ENCODE results near the gene TEKTIP1.

TEKTIP1 gene

DNA sequence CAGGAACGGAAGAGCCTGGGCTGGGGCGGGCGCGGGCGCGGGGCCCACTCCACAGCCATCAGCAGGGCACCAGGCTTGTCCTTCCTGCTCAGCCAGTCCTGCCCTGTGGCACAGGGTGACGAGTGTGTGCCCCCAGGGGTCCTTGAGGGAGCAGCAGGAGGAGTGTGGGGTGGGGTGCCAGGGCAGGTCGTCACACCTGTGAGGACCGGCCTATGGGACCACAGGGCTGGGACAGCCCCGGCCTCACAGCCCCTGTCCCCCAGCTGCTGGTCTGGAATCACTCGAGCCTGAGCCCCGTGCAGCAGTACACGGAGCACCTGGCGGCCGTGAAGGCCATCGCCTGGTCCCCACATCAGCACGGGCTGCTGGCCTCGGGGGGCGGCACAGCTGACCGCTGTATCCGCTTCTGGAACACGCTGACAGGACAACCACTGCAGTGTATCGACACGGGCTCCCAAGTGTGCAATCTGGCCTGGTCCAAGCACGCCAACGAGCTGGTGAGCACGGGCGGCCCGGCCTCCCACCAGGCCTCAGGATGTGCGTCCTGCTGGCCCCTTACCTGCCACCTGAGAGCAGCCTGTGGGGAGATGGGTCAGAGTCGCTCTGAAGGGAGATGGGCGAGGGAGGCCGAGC lies 6.7 kb upstream of the TEKTIP1 start:
- TF ChIP-seq, protein P1, sequence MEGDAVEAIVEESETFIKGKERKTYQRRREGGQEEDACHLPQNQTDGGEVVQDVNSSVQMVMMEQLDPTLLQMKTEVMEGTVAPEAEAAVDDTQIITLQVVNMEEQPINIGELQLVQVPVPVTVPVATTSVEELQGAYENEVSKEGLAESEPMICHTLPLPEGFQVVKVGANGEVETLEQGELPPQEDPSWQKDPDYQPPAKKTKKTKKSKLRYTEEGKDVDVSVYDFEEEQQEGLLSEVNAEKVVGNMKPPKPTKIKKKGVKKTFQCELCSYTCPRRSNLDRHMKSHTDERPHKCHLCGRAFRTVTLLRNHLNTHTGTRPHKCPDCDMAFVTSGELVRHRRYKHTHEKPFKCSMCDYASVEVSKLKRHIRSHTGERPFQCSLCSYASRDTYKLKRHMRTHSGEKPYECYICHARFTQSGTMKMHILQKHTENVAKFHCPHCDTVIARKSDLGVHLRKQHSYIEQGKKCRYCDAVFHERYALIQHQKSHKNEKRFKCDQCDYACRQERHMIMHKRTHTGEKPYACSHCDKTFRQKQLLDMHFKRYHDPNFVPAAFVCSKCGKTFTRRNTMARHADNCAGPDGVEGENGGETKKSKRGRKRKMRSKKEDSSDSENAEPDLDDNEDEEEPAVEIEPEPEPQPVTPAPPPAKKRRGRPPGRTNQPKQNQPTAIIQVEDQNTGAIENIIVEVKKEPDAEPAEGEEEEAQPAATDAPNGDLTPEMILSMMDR (conservative IDR thresholded peaks at IDR 0.05; ENCODE audit: low read depth, low read length): no peak
- H3K4me3 ChIP-seq (ENCODE audit: low read length): no peak overlapping the region
- no peak for DNase-seq (ENCODE audit: low read depth)

GRCh38 chr19:3533033-3533432 lies 5.9 kb upstream of the TEKTIP1 start:
- no peak overlapping the region for H3K4me3 ChIP-seq (ENCODE audit: low read length)
- DNase-seq (ENCODE audit: low read depth): no peak
- TF ChIP-seq, protein P1 (conservative IDR thresholded peaks at IDR 0.05; ENCODE audit: low read depth, low read length): no peak

DNA sequence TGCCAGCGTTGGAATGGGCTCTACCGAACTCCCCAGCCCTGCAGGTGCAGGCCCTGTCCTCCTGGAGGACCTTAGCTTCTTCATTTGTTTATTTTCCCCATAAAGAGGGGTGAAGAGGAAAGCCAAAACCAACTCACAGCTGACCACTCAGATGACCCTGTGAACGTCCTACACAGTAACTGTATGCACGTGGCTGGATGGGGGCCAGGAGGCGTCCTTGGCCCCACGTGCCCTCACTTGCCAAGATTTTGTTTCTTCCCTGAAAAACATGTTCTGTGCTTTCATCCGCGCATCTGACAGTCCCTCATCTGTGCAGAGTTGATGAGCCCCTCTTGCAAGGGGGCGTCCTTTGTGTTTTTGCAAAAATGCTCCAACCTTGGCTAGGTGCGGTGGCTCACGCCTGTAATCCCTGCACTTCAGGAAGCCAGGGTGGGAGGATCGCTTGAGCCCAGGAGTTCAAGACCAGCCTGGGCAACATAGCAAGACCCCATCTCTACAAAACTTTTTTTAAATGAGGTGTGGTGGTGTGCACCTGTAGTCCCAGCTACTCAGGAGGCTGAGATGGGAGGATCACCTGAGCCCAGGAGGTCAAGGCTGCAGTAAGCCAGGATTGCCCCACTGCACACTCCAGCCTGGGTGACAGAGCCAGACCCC lies 5.3 kb upstream of the TEKTIP1 start:
- TF ChIP-seq, protein P1 (conservative IDR thresholded peaks at IDR 0.05; ENCODE audit: low read depth, low read length): no peak
- no peak for DNase-seq (ENCODE audit: low read depth)
- no peak overlapping the region for H3K4me3 ChIP-seq (ENCODE audit: low read length)

GRCh38 chr19:3534375-3535234 lies 4.4 kb upstream of the TEKTIP1 start:
- no peak for DNase-seq (ENCODE audit: low read depth)
- TF ChIP-seq, protein P1 (conservative IDR thresholded peaks at IDR 0.05; ENCODE audit: low read depth, low read length): no peak
- no peak overlapping the region for H3K4me3 ChIP-seq (ENCODE audit: low read length)

GRCh38 chr19:3535235-3535535 lies 3.8 kb upstream of the TEKTIP1 start:
- no peak overlapping the region for H3K4me3 ChIP-seq (ENCODE audit: low read length)
- TF ChIP-seq, protein P1 (conservative IDR thresholded peaks at IDR 0.05; ENCODE audit: low read depth, low read length): no peak
- DNase-seq (ENCODE audit: low read depth): no peak

GRCh38 chr19:3535563-3535965 lies 3.4 kb upstream of the TEKTIP1 start:
- TF ChIP-seq, protein P1 (conservative IDR thresholded peaks at IDR 0.05; ENCODE audit: low read depth, low read length): no peak
- DNase-seq (ENCODE audit: low read depth): no peak
- H3K4me3 ChIP-seq (ENCODE audit: low read length): no peak overlapping the region

Measured in retinal pigment epithelial cell (primary cell).